GM12878 (cell line): ENCODE data around the gene DGKQ. TPM values are rescaled to one million over a fixed set of nuclear protein-coding genes. Genes with fewer than 3 reads are reported as not detected.

Experiments used
- CBFB ChIP-seq: IDR thresholded peaks from 2 replicates; pipeline ENCODE4 v1.6.1; 2016; ENCODE audit warnings: antibody characterized with exemption, low read depth
- MEF2A ChIP-seq: IDR thresholded peaks from 2 replicates; pipeline ENCODE4 v1.6.1; 2011; ENCODE audit warnings: low read depth, mild to moderate bottlenecking, low read length, moderate library complexity; ENCODE audit not compliant: insufficient read depth
- SUPT20H ChIP-seq: IDR thresholded peaks from 2 replicates; pipeline ENCODE4 v1.6.1; 2011; ENCODE audit warnings: low read depth, mild to moderate bottlenecking, low read length, moderate library complexity, borderline replicate concordance; ENCODE audit not compliant: control insufficient read depth
- TCF3 ChIP-seq: IDR thresholded peaks from 2 replicates; pipeline ENCODE4 v1.6.1; 2012; ENCODE audit warnings: low read depth, mild to moderate bottlenecking, low read length, borderline replicate concordance; ENCODE audit not compliant: insufficient read depth
- ZBTB33 ChIP-seq: fragments of 450-650 bp; IDR thresholded peaks from 2 replicates; pipeline ENCODE4 v1.6.1; 2017; ENCODE audit warnings: mild to moderate bottlenecking
- polyA plus RNA-seq, 11 experiments: library from polyadenylated mRNA; depleted of rRNA in 4 of 11; unstranded in 6 of 11; stranded (reverse) in 5 of 11; fragments of >200 nt; fragmentation: Nextera tagmentation in 4 of 11; fragmentation: Illumina TruSeq in 1 of 11; extraction: Ambion mirVana in 4 of 11; extraction: Trizol in 1 of 11; gene quantifications; 1 replicate in 1 of 11; 2 replicates in 10 of 11; pipeline versions ENCODE4 v1.2.1 to v1.2.3, GENCODE V29; 2011 to 2016; ENCODE audit warnings: inconsistent platforms in 2 of 11, missing spikeins in 2 of 11, low read depth in 1 of 11
- total RNA-seq, 4 experiments: library from RNA; depleted of rRNA in 3 of 4; stranded (reverse); fragments of >200 nt in 3 of 4; fragmentation: Illumina TruSeq in 1 of 4; extraction: Trizol in 1 of 4; gene quantifications; 2 replicates each; pipeline versions ENCODE4 v1.2.1 to v1.2.3, GENCODE V29; 2013 to 2021
- TF ChIP-seq, protein P1 (sequence below): fragments of 450-650 bp; IDR thresholded peaks from 2 replicates; pipeline ENCODE4 v1.6.1; 2017; ENCODE audit warnings: borderline replicate concordance
- TF ChIP-seq, protein P2 (sequence below): fragments of 450-650 bp; IDR thresholded peaks from 2 replicates; pipeline ENCODE4 v1.6.1; 2016; ENCODE audit warnings: mild to moderate bottlenecking
- TF ChIP-seq, protein P3 (sequence below): IDR thresholded peaks from 2 replicates; pipeline ENCODE4 v1.6.1; 2011; ENCODE audit warnings: low read depth, mild to moderate bottlenecking, low read length, moderate library complexity, borderline replicate concordance; ENCODE audit errors: extremely low read depth
- TF ChIP-seq, protein P4 (sequence below): IDR thresholded peaks from 2 replicates; pipeline ENCODE4 v1.6.1; 2012; ENCODE audit warnings: low read depth, low read length, improper control_type of control experiment

The DGKQ gene
- total and polyA plus RNA-seq, 10 of the 15 experiments (the other 5 are each of a cell fraction or from before 2014, with no cell fraction given) = 0.11 to 10.5 (median 1.4) TPM

- TF ChIP-seq ZBTB33 (no peak), CBFB (no peak), MEF2A (no peak), SUPT20H (no peak), TCF3 (no peak)
- TF ChIP-seq, protein P1, sequence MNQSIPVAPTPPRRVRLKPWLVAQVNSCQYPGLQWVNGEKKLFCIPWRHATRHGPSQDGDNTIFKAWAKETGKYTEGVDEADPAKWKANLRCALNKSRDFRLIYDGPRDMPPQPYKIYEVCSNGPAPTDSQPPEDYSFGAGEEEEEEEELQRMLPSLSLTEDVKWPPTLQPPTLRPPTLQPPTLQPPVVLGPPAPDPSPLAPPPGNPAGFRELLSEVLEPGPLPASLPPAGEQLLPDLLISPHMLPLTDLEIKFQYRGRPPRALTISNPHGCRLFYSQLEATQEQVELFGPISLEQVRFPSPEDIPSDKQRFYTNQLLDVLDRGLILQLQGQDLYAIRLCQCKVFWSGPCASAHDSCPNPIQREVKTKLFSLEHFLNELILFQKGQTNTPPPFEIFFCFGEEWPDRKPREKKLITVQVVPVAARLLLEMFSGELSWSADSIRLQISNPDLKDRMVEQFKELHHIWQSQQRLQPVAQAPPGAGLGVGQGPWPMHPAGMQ = no peak
- TF ChIP-seq, protein P2, sequence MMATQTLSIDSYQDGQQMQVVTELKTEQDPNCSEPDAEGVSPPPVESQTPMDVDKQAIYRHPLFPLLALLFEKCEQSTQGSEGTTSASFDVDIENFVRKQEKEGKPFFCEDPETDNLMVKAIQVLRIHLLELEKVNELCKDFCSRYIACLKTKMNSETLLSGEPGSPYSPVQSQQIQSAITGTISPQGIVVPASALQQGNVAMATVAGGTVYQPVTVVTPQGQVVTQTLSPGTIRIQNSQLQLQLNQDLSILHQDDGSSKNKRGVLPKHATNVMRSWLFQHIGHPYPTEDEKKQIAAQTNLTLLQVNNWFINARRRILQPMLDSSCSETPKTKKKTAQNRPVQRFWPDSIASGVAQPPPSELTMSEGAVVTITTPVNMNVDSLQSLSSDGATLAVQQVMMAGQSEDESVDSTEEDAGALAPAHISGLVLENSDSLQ = no peak
- TF ChIP-seq, protein P3, sequence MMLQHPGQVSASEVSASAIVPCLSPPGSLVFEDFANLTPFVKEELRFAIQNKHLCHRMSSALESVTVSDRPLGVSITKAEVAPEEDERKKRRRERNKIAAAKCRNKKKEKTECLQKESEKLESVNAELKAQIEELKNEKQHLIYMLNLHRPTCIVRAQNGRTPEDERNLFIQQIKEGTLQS = no peak
- TF ChIP-seq, protein P4, sequence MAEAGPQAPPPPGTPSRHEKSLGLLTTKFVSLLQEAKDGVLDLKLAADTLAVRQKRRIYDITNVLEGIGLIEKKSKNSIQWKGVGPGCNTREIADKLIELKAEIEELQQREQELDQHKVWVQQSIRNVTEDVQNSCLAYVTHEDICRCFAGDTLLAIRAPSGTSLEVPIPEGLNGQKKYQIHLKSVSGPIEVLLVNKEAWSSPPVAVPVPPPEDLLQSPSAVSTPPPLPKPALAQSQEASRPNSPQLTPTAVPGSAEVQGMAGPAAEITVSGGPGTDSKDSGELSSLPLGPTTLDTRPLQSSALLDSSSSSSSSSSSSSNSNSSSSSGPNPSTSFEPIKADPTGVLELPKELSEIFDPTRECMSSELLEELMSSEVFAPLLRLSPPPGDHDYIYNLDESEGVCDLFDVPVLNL = no peak
These were observed 6.9 kb downstream of the DGKQ start (continued) for GRCh38 chr4:966266-967112.
